ENCODE results near the gene DUOX1. TPM values are rescaled to one million over a fixed set of nuclear protein-coding genes. Genes with fewer than 3 reads are reported as not detected.

Gene DUOX1
- total and polyA plus RNA-seq, 2 donors (not counting 1 experiment from before 2014, with no cell fraction given), result not detected

- no peak overlapping the region for H3K4me2 ChIP-seq (ENCODE audit: extremely low read depth, insufficient read depth, low read length)
- no peaks in the 10 kb centered on the region for H3K79me2 ChIP-seq (ENCODE audit: control insufficient read depth, insufficient read depth, low read length)
- no peak overlapping the region for H3K27ac ChIP-seq (ENCODE audit: insufficient read depth, low read length)
- no peaks in the 10 kb centered on the region for H3K9me3 ChIP-seq (ENCODE audit: control insufficient read depth, insufficient read depth, low read depth, low read length)
- H3K4me3 ChIP-seq (replicated peaks in 1 of 4; ENCODE audit: control extremely low read depth in 1 of 4, insufficient read depth in 1 of 4, low read depth in 3 of 4, low read length in 4 of 4), result no peak overlapping the region
- no peak overlapping the region for H3K9ac ChIP-seq (ENCODE audit: insufficient read depth, low read length)
- peaks cover 65% of the 10 kb centered on the region for H3K27me3 ChIP-seq (ENCODE audit: control insufficient read depth, insufficient read depth, low read length)
- H4K20me1 ChIP-seq (ENCODE audit: control insufficient read depth, extremely low read depth, insufficient read depth, low read length), result no peaks in the 10 kb centered on the region
- DNase-seq (ENCODE audit: low read depth in 2 of 2), result no peak
- H3K36me3 ChIP-seq (ENCODE audit: control insufficient read depth, insufficient read depth, low read length), result no peaks in the 10 kb centered on the region
- TF ChIP-seq CTCF (conservative IDR thresholded peaks at IDR 0.05 in 1 of 2, IDR thresholded peaks at IDR 0.05 in 1 of 2; ENCODE audit: low read depth in 1 of 2, low read length in 2 of 2) (no peak), EZH2 (IDR thresholded peaks at IDR 0.05; ENCODE audit: low read length, missing control alignments) (no peak)
- H2AFZ ChIP-seq (ENCODE audit: low read length), result no peak overlapping the region
- no peaks in the 10 kb centered on the region for H3K4me1 ChIP-seq (ENCODE audit: control insufficient read depth, extremely low read depth, insufficient read depth, low read length)
Measured at GRCh38 chr15:45131510-45131909, 1.7 kb downstream of the DUOX1 start.

GRCh38 chr15:45132844-45133560 is 3.2 kb downstream of the DUOX1 start:
- TF ChIP-seq EZH2 (IDR thresholded peaks at IDR 0.05; ENCODE audit: low read length, missing control alignments) (no peak), CTCF (conservative IDR thresholded peaks at IDR 0.05 in 1 of 2, IDR thresholded peaks at IDR 0.05 in 1 of 2; ENCODE audit: low read depth in 1 of 2, low read length in 2 of 2) (no peak)
- Histone ChIP-seq H3K4me2 (ENCODE audit: extremely low read depth, insufficient read depth, low read length) (no peak overlapping the region), H3K4me1 (ENCODE audit: control insufficient read depth, extremely low read depth, insufficient read depth, low read length) (no peaks in the 10 kb centered on the region), H3K9me3 (ENCODE audit: control insufficient read depth, insufficient read depth, low read depth, low read length) (no peaks in the 10 kb centered on the region), H3K36me3 (ENCODE audit: control insufficient read depth, insufficient read depth, low read length) (no peaks in the 10 kb centered on the region), H4K20me1 (ENCODE audit: control insufficient read depth, extremely low read depth, insufficient read depth, low read length) (no peaks in the 10 kb centered on the region), H3K79me2 (ENCODE audit: control insufficient read depth, insufficient read depth, low read length) (no peaks in the 10 kb centered on the region), H3K4me3 (replicated peaks in 1 of 4; ENCODE audit: control extremely low read depth in 1 of 4, insufficient read depth in 1 of 4, low read depth in 3 of 4, low read length in 4 of 4) (no peak overlapping the region), H2AFZ (ENCODE audit: low read length) (no peak overlapping the region), H3K9ac (ENCODE audit: insufficient read depth, low read length) (no peak overlapping the region), H3K27ac (ENCODE audit: insufficient read depth, low read length) (no peak overlapping the region), H3K27me3 (ENCODE audit: control insufficient read depth, insufficient read depth, low read length) (peaks cover 65% of the 10 kb centered on the region)
- no peak for DNase-seq (ENCODE audit: low read depth in 2 of 2)

GRCh38 chr15:45133561-45133920 is 3.7 kb downstream of the DUOX1 start:
- no peaks in the 10 kb centered on the region for H3K4me1 ChIP-seq (ENCODE audit: control insufficient read depth, extremely low read depth, insufficient read depth, low read length)
- no peaks in the 10 kb centered on the region for H3K9me3 ChIP-seq (ENCODE audit: control insufficient read depth, insufficient read depth, low read depth, low read length)
- no peak overlapping the region for H2AFZ ChIP-seq (ENCODE audit: low read length)
- no peak overlapping the region for H3K4me2 ChIP-seq (ENCODE audit: extremely low read depth, insufficient read depth, low read length)
- peaks cover 60% of the 10 kb centered on the region for H3K27me3 ChIP-seq (ENCODE audit: control insufficient read depth, insufficient read depth, low read length)
- no peaks in the 10 kb centered on the region for H3K36me3 ChIP-seq (ENCODE audit: control insufficient read depth, insufficient read depth, low read length)
- no peak overlapping the region for H3K4me3 ChIP-seq (replicated peaks in 1 of 4; ENCODE audit: control extremely low read depth in 1 of 4, insufficient read depth in 1 of 4, low read depth in 3 of 4, low read length in 4 of 4)
- H3K9ac ChIP-seq (ENCODE audit: insufficient read depth, low read length), result no peak overlapping the region
- H3K79me2 ChIP-seq (ENCODE audit: control insufficient read depth, insufficient read depth, low read length), result no peaks in the 10 kb centered on the region
- no peak overlapping the region for H3K27ac ChIP-seq (ENCODE audit: insufficient read depth, low read length)
- peak; percentile 24 for TF ChIP-seq EZH2 (IDR thresholded peaks at IDR 0.05; ENCODE audit: low read length, missing control alignments)
- no peak for TF ChIP-seq CTCF (conservative IDR thresholded peaks at IDR 0.05 in 1 of 2, IDR thresholded peaks at IDR 0.05 in 1 of 2; ENCODE audit: low read depth in 1 of 2, low read length in 2 of 2)
- no peaks in the 10 kb centered on the region for H4K20me1 ChIP-seq (ENCODE audit: control insufficient read depth, extremely low read depth, insufficient read depth, low read length)
- no peak for DNase-seq (ENCODE audit: low read depth in 2 of 2)
